Activated CD4-positive, CD25-positive, alpha-beta regulatory T cell treated with anti-CD3 and anti-CD28 coated beads, Interleukin-2, amount 50 U/mL, for 72 hours (primary cell): ENCODE measurements around the gene GTSF1L.

Experiments used
- DNase-seq: peaks from one replicate; pipeline ENCODE4 v3.0.0; 2021

Gene GTSF1L

DNA sequence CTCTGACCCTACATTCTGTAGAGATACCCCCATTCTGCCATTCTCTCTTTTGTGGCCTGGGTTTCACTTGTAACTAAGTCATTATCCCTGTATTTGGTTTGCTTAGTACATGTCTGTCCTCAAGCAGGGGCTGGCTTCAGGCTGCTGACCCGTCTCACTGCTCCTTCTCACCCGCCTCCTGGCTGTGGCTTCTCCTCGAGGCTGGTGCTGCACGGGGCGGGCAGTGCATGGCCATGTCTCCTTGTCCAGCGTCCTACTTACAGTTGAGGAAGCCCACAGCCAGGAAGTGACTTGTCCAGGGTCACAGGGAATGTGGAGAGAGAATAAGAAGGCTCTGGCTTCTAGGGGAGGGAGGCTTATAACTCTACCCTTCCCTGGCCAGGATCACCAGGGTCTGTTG lies 11.3 kb downstream of the GTSF1L start:
- DNase-seq = no peak

- DNase-seq = no peak
Observed at GRCh38 chr20:43715044-43715443, 11.8 kb downstream of the GTSF1L start.

GRCh38 chr20:43711098-43711654 lies 15.6 kb downstream of the GTSF1L start:
- DNase-seq = no peak

- DNase-seq = no peak
Observed at GRCh38 chr20:43710370-43711044, 16.3 kb downstream of the GTSF1L start.

- no peak for DNase-seq
Observed at GRCh38 chr20:43702502-43702901, 24.3 kb downstream of the GTSF1L start.

- DNase-seq = no peak
Observed at GRCh38 chr20:43700627-43701026, 26.2 kb downstream of the GTSF1L start.

GRCh38 chr20:43699941-43700565 lies 26.7 kb downstream of the GTSF1L start:
- no peak for DNase-seq

DNA sequence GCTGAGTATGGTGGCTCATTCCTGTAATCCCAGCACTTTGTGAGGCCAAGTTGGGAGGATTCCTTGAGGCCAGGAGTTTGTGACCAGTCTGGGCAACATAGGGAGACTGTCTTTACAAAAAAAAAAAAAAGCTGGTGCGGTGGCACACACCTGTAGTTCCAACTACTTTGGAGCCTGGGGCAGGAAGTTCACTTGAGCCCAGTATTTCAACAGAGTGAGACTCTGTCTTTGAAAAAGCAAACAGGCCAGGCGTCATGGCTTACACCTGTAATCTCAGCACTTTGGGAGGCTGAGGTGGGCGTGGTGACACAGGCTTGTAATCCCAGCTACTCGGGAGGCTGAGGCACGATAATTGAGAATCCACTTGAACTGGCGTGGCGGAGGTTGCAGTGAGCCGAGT lies 31.2 kb downstream of the GTSF1L start:
- no peak for DNase-seq

DNA sequence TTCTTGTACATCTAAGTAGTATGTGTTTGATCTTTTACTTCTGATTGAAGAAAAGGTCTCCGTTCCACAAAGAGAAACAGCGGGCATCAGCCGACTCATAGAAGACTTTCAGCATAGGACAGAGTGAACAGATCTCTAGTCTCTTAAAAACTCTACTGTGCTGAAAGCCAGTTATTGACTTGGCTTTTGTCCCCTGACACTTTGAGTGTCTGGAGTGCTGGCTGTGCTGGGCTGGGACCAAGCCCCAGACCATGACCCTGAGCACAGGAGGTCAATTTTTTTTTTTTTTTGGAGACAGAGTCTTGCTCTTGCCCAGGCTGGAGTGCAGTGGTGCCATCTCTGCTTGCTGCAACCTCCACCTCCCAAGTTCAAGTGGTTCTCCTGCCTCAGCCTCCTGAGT lies 32.0 kb downstream of the GTSF1L start:
- no peak for DNase-seq

GRCh38 chr20:43691928-43692524 lies 34.8 kb downstream of the GTSF1L start:
- peak; percentile 67 for DNase-seq

GRCh38 chr20:43690943-43691598 lies 35.7 kb downstream of the GTSF1L start:
- DNase-seq = no peak

DNA sequence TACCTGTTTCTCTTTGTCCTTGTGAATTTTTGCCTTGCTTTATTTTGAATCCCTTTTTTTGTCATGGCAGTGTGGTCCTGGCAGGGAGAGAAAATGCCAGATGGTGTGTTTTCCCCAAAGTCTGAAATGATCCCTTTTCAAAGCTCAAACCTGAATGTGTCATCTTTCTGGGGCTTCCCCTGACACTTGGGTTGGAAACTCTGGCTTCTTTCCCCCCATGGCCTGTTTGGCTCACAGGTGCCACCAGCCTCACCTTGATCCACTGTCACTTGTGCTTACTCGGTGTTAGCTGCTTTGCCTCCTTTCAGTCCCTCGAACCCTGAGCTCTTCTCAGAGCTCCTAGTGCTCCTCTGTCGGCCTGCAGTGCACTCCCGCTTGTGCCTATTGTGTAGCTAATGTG lies 37.6 kb downstream of the GTSF1L start:
- DNase-seq = no peak

DNA sequence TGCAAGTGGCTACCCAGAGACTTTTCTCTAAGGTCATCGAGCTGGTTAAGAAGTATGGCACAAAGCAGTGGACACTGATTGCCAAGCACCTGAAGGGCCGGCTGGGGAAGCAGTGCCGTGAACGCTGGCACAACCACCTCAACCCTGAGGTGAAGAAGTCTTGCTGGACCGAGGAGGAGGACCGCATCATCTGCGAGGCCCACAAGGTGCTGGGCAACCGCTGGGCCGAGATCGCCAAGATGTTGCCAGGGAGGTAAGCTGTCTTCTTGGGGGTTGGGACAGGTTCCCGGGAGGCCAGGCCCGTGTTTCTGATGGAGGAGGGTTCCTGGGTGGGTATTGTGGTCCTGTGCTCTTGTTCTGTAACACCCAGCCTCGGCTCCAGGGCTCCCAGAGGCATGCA lies 40.0 kb downstream of the GTSF1L start:
- no peak for DNase-seq

DNA sequence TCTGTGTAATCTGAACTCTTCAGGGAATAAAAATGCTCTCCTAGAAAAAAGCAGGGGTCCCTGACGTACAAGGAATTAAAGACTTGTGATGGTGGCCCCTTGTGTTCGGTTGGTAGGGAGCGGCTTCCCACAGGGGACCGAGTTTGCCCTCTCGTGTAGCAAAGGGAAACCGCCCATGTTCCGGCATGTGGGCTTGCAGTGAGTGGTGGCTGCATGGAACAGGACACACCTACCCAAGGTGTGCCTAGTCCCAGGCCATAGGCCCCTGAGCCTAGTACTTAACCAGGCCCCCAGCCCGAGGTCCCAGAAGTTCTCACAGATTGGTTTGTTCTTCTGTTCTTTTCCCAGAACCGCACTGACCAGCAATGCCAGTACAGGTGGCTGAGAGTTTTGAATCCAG lies 44.4 kb downstream of the GTSF1L start:
- no peak for DNase-seq

- no peak for DNase-seq
Observed at GRCh38 chr20:43681991-43682410, 44.8 kb downstream of the GTSF1L start.

GRCh38 chr20:43681468-43681942 lies 45.3 kb downstream of the GTSF1L start:
- no peak for DNase-seq

DNA sequence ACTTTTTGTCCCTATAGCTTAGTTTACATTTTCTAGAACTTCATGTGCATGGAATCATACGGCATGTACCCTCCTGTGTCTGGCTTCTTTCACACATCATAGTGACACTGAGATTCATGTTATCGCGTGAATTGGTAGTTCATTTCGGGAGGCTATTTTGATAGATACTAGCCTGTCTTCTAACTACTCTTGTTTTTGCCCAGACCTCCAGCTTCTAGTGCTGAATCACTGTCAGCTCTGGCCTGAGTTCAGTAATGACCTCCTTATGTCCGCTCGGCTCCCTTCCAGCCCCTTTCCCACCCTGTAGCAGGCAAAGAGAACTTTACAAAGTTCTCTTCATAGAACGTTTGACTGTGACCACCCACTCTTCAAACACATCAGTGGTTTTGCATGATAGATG lies 45.8 kb downstream of the GTSF1L start:
- no peak for DNase-seq

GRCh38 chr20:43676368-43676767 lies 50.4 kb downstream of the GTSF1L start:
- DNase-seq = no peak
